COLO668 (cell line): ENCODE results near the gene UBE3B.

ENCODE experiments used
- DNase-seq: peaks from one replicate; lab custom pipeline; 2025; ENCODE audit not compliant: unreplicated experiment; lab: John Stamatoyannopoulos, UW

Gene UBE3B

GRCh38 chr12:109494348-109494881 is 17.0 kb downstream of the UBE3B start:
- no peak for DNase-seq

GRCh38 chr12:109495012-109495411 is 17.6 kb downstream of the UBE3B start:
- no peak for DNase-seq

- DNase-seq = no peak
Measured at GRCh38 chr12:109496306-109496705, 18.9 kb downstream of the UBE3B start.

- no peak for DNase-seq
Measured at GRCh38 chr12:109497675-109498074, 20.2 kb downstream of the UBE3B start.

- DNase-seq = no peak
Measured at GRCh38 chr12:109500406-109501185, 23.2 kb downstream of the UBE3B start.

GRCh38 chr12:109501299-109501698 is 23.9 kb downstream of the UBE3B start:
- no peak for DNase-seq

- no peak for DNase-seq
Measured at GRCh38 chr12:109502332-109502731, 24.9 kb downstream of the UBE3B start.

GRCh38 chr12:109503611-109504010 is 26.2 kb downstream of the UBE3B start:
- no peak for DNase-seq

- peak; percentile 9 for DNase-seq
Measured at GRCh38 chr12:109504068-109504467, 26.6 kb downstream of the UBE3B start.

GRCh38 chr12:109510196-109510595 is 32.8 kb downstream of the UBE3B start:
- no peak for DNase-seq

GRCh38 chr12:109512608-109513007 is 35.2 kb downstream of the UBE3B start:
- DNase-seq = no peak

- no peak for DNase-seq
Measured at GRCh38 chr12:109513051-109513450, 35.6 kb downstream of the UBE3B start.

- peak; percentile 52 for DNase-seq
Measured at GRCh38 chr12:109513977-109514376, 36.5 kb downstream of the UBE3B start.

- DNase-seq = peak; percentile 87
Measured at GRCh38 chr12:109517619-109518018, 40.2 kb downstream of the UBE3B start.

- DNase-seq = peak; percentile 75
Measured at GRCh38 chr12:109518820-109519665, 41.6 kb downstream of the UBE3B start.

GRCh38 chr12:109519787-109520186 is 42.4 kb downstream of the UBE3B start:
- no peak for DNase-seq

GRCh38 chr12:109521831-109522230 is 44.4 kb downstream of the UBE3B start:
- DNase-seq = no peak

GRCh38 chr12:109523071-109523470 is 45.6 kb downstream of the UBE3B start:
- no peak for DNase-seq

GRCh38 chr12:109523504-109523903 is 46.1 kb downstream of the UBE3B start:
- no peak for DNase-seq

GRCh38 chr12:109524466-109525278 is 47.2 kb downstream of the UBE3B start:
- DNase-seq = no peak

- DNase-seq = no peak
Measured at GRCh38 chr12:109525279-109525585, 47.8 kb downstream of the UBE3B start.
